Measurements from ENCODE around the gene IRGQ.
"Not testable (repeated sequence)": the region's sequence is repeated elsewhere in the genome, so short reads cannot be mapped to it uniquely, and the experiment has no call there.

IRGQ gene

DNA sequence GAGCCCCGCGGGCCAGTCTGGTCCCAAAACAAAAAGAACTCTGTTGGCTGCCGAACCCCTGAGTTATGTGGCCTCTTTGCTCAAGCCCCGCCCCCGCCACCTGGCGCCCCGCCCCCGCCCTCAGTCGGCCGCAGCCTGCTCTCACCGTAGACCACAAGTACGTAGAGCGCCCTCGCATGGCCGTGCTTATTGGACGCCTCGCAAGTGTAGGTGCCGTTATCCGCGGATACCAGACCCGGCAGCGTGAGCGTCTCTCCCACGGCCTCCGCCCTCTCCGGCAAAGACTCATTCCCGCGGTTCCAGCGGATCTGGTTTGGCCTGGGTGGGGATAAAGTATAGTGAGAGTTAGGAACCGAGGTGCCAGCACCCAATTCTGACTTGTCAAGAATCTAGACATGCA is 29.0 kb upstream of the IRGQ start:
- no peak for DNase-seq

DNA sequence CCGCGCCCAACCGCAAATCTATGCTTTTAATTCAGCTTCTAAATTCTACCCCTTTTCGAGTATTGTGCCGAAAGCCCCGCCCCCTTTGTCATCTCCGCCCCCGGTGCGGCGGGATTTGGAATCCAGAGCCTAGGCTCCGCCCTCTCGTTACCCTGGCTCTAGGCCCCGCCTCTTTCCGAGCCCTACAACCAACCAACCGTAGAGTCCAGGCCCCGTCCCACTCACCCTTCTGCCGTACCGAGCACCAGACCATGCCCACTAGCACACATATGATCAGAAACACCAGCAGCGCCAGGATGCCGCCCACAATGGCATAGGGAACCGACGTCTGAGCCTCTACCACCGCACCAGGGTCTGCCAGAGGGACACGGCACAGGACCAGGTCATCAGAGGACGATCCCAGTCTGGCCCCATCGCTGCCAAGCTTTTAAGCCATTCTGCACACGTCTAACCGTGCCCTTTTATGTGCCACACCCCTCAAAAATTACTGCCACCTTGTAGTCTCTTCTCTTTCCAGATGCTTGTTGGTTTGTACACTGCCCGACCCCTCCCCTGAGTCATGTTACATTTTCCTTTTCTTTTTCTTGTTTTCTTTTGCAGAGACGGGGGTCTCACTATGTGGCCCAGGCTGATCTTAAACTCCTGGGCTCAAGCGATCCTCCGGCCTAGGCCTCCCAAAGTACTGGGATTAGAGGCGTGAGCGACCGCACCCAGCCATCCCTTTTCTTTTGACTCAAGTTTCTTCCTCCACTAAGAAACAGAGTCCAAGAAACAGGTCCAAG is 28.1 kb upstream of the IRGQ start:
- DNase-seq, result no peak

DNA sequence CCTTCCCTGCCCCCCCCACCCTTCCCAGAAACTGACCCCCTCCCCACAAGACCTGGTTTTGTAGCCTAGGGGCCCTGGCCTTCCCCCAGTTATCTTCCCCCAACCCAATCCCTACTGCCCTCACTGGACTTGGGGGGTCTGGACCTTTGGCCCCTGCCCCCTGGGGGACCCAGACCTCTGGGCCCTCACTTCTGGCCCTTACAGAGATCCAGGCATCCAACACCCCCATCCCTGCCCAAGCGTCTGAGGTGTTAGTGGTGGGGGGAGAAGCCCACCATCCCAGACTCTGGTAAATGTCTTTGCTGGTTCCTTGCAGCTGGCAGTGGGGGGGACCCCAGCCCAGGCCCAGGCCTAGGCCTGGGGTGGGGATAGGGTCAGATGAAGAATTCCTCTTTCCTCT is 27.0 kb upstream of the IRGQ start:
- DNase-seq, result no peak

DNA sequence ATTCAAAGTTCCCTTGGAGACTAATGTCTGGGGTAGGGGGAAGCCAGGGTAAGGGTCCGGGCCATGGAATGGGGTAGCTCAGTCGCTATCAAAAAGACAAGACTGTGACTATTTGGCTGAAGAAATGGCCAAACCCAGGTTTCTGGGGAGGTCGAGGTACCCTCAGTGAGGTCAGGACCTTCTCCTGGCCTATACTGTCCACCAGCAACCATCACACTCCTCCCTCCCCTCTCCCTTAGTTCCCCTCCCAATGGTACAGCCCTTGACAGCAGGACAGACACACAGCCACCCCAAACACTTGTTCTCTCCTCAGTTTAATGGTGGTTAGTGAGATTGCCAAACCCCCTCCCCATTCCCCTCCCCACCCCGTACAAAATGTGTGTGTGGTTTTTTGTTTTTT is 26.1 kb upstream of the IRGQ start:
- no peak for DNase-seq

DNA sequence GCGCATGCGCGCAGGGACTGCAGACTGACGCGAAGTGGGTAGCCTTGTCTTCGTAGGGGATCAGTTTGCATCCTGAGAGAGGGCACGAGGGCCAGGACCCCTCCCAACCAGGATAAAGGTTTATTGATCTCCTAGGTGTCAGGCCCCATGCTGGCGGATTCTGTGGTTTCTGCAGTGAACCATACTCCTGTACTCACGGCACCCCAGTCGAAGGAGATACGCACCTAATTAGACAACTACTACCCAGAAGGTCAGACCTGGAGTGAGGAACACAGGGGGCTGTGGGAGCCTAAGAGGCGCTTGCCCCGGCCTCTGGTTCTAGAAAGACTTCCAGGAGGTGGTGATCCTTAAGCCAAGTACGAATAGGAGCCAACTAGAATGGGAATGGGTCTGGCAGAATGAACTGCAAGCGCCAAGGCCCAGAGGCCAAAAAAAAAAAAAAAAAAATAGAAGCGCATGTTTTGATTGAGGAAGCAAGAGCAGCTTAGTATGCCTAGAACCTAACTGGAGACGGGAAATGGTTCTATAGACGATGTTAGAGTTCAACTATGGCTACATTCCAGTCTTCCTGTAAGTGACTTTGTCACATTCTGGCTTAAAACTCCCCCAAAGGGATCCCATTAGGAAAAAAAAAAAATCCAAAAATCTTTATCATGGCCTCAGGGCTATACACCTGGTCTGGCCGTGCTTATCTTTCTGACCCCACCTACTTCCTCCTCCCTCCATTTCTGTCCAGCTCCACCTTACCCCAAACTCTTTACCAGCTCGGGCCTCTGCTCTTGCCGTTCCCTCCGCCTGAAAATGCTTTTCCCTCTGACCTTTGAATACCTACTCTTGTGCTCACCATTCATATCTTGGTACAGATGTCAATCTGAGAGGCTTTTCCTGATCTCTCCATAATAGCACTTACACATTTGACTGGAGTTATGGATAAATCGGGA is 24.4 kb upstream of the IRGQ start:
- no peak for DNase-seq

GRCh38 chr19:43619262-43620060 is 23.5 kb upstream of the IRGQ start, which contains the start of gene ZNF428:
TSS of gene ZNF428 (minus strand) at chr19:43619629. CDS start at chr19:43614304, 5,325 bp downstream.
- DNase-seq, result peak; percentile 54

GRCh38 chr19:43618921-43619261 is 23.0 kb upstream of the IRGQ start:
- no peak for DNase-seq

GRCh38 chr19:43616954-43617353 is 21.0 kb upstream of the IRGQ start:
- no peak for DNase-seq

- no peak for DNase-seq
Measured at GRCh38 chr19:43616306-43616705, 20.4 kb upstream of the IRGQ start.

DNA sequence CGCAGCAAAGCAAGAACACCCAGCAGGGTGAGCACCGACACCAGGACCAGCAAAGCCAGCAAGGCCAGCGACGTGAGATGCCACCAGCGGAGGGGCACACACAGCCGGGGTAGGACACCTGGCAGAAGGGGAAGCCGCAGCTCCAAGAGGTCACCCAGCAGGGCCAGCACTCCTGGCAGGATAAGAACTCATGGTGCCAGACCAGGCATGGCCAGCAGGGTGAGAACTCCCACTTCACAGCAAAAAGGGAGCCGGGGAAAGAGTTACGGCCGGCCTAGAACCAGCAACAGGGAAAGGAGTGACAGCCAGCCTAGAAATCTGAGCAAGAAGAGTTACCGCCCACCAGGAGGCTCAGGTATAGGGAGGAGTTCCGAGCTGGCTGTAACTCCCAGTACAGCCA is 16.4 kb upstream of the IRGQ start:
- DNase-seq, result no peak

DNA sequence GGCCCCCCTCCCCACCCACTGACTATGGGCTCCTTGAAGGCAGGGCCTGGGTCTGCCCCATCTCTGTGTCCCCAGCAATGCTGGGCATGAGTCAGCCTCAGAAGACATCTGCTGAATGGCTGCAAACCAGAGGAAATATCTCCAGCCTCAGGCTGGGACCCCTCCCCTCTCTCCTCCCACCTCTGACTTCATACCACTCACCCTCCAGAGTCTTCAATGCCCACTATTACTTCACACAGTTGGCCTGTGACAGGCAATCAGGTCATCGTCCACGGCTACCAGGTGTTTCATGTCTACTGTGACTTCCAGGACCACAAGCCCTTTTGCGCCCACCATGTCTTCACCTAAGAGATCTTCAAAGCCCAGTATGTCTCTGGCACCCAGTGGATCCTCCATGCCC is 15.9 kb upstream of the IRGQ start, which contains the start of gene SRRM5:
TSS of gene SRRM5 (plus strand) at position 301 of the 400 bp plus-strand sequence. CDS start at position 335, 34 bp downstream.
- DNase-seq, result no peak

- DNase-seq, result no peak
Measured at GRCh38 chr19:43610493-43610892, 14.6 kb upstream of the IRGQ start.

- no peak for DNase-seq
Measured at GRCh38 chr19:43609872-43610271, 13.9 kb upstream of the IRGQ start.

DNA sequence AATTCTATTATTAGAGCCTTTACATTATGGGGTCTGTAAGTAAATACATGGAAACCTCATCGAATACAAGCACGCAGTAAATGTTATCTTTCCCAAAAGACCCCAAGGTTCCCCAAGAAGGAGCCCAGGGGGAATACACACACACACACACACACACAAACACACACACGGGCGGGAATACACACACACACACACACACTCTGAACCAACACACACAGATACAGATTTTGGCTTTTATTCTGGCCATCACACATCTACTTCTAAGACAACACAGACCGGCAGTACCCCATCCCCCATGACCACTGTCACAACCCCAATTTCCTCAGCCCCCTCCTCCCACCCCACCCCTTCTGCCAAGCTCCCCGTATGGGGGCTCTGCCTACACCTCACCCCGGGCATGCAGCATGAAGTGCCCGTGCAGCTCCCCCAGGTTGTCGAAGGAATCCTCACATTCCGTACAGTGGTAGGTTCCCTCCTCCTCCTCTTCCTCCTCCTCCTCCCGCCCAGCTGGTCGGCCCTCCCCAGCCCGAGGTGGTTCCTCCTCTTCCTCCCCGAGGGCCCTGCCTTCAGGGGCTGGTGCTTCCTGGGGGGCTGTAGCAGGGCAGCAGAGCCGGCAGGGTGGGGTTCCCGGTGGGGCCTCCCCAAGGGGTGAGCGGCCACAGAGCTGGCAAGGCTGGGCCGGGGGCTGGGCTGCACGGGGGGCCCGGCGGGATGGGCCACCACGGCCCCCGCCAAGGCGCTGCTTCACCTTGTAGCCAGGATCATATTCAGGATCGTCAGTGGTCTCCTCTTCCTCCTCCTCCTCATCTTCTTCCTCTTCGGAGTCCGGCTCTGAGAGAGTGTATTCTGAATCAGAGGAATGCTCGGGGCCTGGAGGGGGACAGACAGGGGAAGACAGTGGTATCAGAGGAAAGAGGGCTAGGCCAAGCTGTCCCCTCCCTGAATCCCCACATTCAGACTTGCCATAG is 11.6 kb upstream of the IRGQ start:
- no peak for DNase-seq

DNA sequence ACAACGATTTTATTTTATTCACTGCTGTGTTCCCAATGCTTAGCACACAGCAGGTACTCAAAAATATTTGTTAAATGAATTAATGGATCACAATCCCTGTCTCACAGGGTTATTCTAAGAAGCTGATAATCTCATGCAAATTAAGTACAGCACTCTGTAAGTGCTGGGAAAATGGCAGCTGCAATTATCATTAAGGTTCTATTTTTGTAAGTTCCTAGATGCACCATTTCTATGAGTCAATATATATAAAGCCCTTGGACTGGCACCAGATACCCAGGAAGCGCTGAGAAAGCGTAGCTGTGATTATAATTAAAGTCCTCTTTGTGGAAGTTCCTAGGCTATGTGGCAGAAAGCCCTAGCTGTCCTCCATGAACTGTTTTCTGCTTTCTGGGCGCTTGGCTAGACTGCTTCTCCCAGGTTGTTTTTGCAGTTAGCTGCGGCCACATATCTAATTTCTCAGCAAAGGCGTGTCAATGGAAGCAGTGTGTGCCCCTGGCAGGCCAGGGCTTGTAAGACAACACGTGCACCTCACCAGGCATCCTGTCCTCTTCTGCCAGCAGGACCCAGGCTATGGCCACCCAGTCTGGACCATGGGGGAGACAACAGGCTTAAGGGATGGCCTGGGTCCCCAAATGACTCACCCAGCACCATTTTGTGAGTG is 10.8 kb upstream of the IRGQ start:
- no peak for DNase-seq

DNA sequence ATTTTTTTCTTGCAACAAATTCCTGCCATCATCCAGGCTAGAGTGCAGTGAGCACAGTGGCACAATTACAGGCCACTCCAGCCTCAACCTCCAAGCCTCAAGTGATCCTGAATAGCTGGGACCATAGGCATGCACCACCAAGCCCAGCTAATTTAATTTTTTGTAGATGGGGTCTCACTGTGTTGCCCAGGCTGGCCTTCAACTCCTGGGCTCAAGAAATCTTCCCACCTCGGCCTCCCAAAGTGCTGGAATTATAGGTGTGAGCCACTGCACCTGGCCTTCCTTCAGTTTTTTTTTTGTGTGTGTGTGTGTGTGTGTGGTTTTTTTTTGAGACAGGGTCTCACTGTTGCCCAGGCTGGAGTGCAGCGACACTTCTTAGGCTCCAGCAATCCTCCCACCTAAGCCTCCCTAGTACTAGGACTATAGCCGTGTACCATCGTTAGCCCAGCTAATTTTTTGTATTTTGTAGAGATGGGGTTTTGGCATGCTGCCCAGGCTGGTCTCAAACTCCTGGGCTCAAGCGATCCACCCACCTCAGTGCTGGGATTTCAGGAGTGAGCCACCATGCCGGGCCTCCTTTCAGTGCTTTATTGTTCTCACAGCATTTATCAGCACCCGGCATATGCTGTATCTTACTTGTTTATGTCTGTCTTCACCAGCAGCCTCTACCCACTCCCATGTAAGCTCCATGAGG is 10.1 kb upstream of the IRGQ start:
- DNase-seq, result no peak

DNA sequence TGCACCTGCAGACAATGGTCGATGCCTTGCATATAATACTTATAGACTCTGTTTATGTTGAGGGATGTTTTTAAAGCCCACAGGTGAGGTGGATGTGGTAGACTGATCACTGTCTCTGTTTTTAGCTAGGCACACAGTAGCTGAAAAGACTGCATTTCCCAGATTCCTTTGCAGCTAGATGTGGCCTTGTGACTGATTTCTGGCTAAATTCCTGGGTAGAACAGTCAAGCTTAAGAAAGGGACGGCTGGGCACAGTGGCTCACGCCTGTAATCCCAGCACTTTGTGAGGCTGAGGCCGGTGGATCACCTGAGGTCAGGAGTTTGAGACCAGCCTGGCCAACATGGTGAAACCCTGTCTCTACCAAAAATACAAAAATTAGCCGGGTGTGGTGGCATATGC is 4.4 kb upstream of the IRGQ start:
- not testable (repeated sequence) for DNase-seq

- no peak for DNase-seq
Measured at GRCh38 chr19:43599635-43600295, 3.8 kb upstream of the IRGQ start.

GRCh38 chr19:43598445-43599240 is 2.7 kb upstream of the IRGQ start:
- no peak for DNase-seq

All from NCI-H2081 treated with DMSO at 0.1 percent for 48 hours (cell line).